HepG2 (cell line): ENCODE measurements around the gene FITM1. TPM values are rescaled to one million over a fixed set of nuclear protein-coding genes. Genes with fewer than 3 reads are reported as not detected.

Experiments used
- ADNP ChIP-seq: sonication (generic); formaldehyde crosslinking; IDR thresholded peaks from 2 replicates; pipeline ENCODE4 v1.4.0; 2020; ENCODE audit warnings: missing genetic modification reagents
- HIC2 ChIP-seq: sonication (generic); formaldehyde crosslinking; IDR thresholded peaks from 2 replicates; pipeline ENCODE4 v1.9.0; 2022; ENCODE audit warnings: low read depth, missing genetic modification reagents
- HIVEP1 ChIP-seq: sonication (generic); formaldehyde crosslinking; IDR thresholded peaks from 2 replicates; pipeline ENCODE4 v1.4.0; 2020; ENCODE audit warnings: mild to moderate bottlenecking, missing genetic modification reagents
- IKZF1 ChIP-seq: fragments of 450-650 bp; IDR thresholded peaks from 2 replicates; pipeline ENCODE4 v1.7.1; 2016
- NRL ChIP-seq: sonication (generic); formaldehyde crosslinking; IDR thresholded peaks from 2 replicates; pipeline ENCODE4 v1.5.0; 2020; ENCODE audit warnings: missing genetic modification reagents, mild to moderate bottlenecking, moderate library complexity, borderline replicate concordance
- PCBP2 ChIP-seq: fragments of 200-400 bp; formaldehyde crosslinking; optimal IDR thresholded peaks from 2 replicates; pipeline ENCODE3; 2018; ENCODE audit warnings: low read length, low read depth; ENCODE audit not compliant: poor library complexity, severe bottlenecking
- POLR2G ChIP-seq: fragments of 200-400 bp; formaldehyde crosslinking; IDR thresholded peaks from 2 replicates; pipeline ENCODE4 v1.6.1; 2018; ENCODE audit warnings: mild to moderate bottlenecking, low read depth, low read length, moderate library complexity
- RCOR2 ChIP-seq: IDR thresholded peaks from 2 replicates; pipeline ENCODE4 v1.6.1; 2016; ENCODE audit warnings: missing biosample characterization, missing genetic modification reagents
- SAFB2 ChIP-seq: sonication (generic); formaldehyde crosslinking; IDR thresholded peaks from 2 replicates; pipeline ENCODE4 v1.5.1; 2020; ENCODE audit warnings: missing genetic modification reagents, low read depth, mild to moderate bottlenecking, borderline replicate concordance
- TP53 ChIP-seq: sonication (generic); formaldehyde crosslinking; conservative IDR thresholded peaks from 2 replicates; pipeline ENCODE4 v1.4.0; 2020; ENCODE audit warnings: missing genetic modification reagents
- ZFP36L1 ChIP-seq: sonication (generic); formaldehyde crosslinking; IDR thresholded peaks from 2 replicates; pipeline ENCODE4 v1.8.0; 2022; ENCODE audit warnings: mild to moderate bottlenecking, missing genetic modification reagents, moderate library complexity
- ZFX ChIP-seq: sonication (generic); formaldehyde crosslinking; IDR thresholded peaks from 2 replicates; pipeline ENCODE4 v1.4.0; 2020; ENCODE audit warnings: mild to moderate bottlenecking, low read depth, missing genetic modification reagents, moderate library complexity
- ZNF451 ChIP-seq: sonication (generic); formaldehyde crosslinking; IDR thresholded peaks from 2 replicates; pipeline ENCODE4 v1.5.0; 2020; ENCODE audit warnings: mild to moderate bottlenecking, missing genetic modification reagents
- ZNF513 ChIP-seq: sonication (generic); formaldehyde crosslinking; conservative IDR thresholded peaks from 2 replicates; pipeline ENCODE4 v1.5.0; 2020; ENCODE audit warnings: missing genetic modification reagents
- ZNF782 ChIP-seq: sonication (generic); formaldehyde crosslinking; IDR thresholded peaks from 2 replicates; pipeline ENCODE4 v1.4.0; 2020; ENCODE audit warnings: missing genetic modification reagents, mild to moderate bottlenecking, borderline replicate concordance
- polyA plus RNA-seq, 8 experiments: library from polyadenylated mRNA; depleted of rRNA in 3 of 8; stranded (reverse) in 7 of 8; unstranded in 1 of 8; fragments of >200 nt; fragmentation: Illumina TruSeq in 4 of 8; extraction: Trizol in 4 of 8; gene quantifications; 2 replicates each; pipeline versions ENCODE4 v1.2.1 to v1.2.3, GENCODE V29; 2011 to 2016; ENCODE audit warnings: low read depth in 4 of 8, missing spikeins in 1 of 8, mixed read lengths in 1 of 8; ENCODE audit not compliant: insufficient read depth in 1 of 8
- total RNA-seq, 5 experiments: library from RNA; depleted of rRNA; stranded (reverse); fragments of >200 nt; fragmentation: Illumina TruSeq; extraction: Trizol; gene quantifications; 2 replicates each; pipeline ENCODE4 v1.2.3, GENCODE V29; 2016; ENCODE audit warnings: low read depth in 1 of 5
- TF ChIP-seq, protein P1 (sequence below): sonication (generic); formaldehyde crosslinking; IDR thresholded peaks from 2 replicates; pipeline ENCODE4 v1.5.0; 2020; ENCODE audit warnings: missing genetic modification reagents, mild to moderate bottlenecking, borderline replicate concordance

The FITM1 gene
- total and polyA plus RNA-seq, 2 of the 13 experiments (the other 11 are each of a cell fraction or from before 2014, with no cell fraction given), result 2.7 to 5.8 TPM

DNA sequence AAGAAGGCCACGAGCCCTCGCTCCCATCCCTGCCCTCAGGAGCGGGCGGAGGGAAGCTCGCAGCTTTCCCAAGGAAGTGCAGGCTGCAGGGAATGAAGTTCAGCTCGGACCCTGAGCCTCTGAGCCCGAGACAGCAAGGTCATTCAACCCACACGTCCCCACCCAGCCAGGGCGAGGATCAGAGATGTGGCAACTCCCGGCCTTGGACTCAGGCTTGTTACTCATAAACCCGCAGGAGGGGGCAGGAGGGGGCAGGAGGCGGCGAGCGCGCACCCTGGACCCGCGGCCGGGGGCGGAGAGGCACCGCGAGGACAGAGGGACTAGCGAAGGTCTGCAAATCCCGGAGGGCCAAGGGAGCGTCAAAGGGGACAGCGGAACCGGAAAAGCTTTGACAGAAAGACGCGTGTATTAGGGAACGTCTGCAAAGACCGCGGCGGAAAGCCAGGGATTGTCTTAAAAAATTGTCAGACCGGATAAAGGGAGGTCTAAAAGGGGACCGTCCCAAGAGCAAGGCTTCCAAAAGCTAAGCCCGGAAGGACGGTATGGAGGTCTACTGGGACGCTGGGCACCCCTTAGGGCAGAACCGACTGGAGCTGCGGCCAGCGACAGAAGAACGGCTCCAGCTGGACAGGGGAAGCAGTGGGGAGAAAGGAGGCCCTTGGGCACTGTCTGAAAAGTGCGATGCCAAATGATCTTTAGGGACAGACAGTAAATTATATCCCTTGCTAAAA is 16.5 kb upstream of the FITM1 start (continued):
- peak; percentile 93 for TF ChIP-seq HIC2 (CRISPR knock-in tag)
- TF ChIP-seq RCOR2 (CRISPR knock-in tag), result peak; percentile 99
- TF ChIP-seq NRL (CRISPR knock-in tag), result peak; percentile 93
- TF ChIP-seq ZNF782 (CRISPR knock-in tag), result no peak; the same call in none of the 2 replicates
- TF ChIP-seq ZFX (CRISPR knock-in tag), result peak; percentile 98
- TF ChIP-seq HIVEP1 (CRISPR knock-in tag), result peak; percentile 99
- TF ChIP-seq SAFB2 (CRISPR knock-in tag), result peak; percentile 92
- peak; percentile 95 for TF ChIP-seq POLR2G
- TF ChIP-seq PCBP2, result peak; percentile 80
- TF ChIP-seq TP53 (CRISPR knock-in tag), result peak; percentile 43; the same call in 1 of the 2 replicates
- peak; percentile 97 for TF ChIP-seq ADNP
- TF ChIP-seq IKZF1, result no peak
- TF ChIP-seq ZNF451 (CRISPR knock-in tag), result peak; percentile 99
- peak; percentile 96; the same call in 1 of the 2 replicates for TF ChIP-seq ZFP36L1 (CRISPR knock-in tag)
- TF ChIP-seq, protein P1, sequence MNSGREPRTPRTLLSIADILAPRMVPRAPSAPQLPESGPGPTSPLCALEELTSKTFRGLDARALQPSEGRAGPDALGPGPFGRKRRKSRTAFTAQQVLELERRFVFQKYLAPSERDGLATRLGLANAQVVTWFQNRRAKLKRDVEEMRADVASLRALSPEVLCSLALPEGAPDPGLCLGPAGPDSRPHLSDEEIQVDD, result peak; percentile 92
- TF ChIP-seq ZNF513 (CRISPR knock-in tag), result 0 out of 2 replicates have a peak, but pooled peaks have one; percentile 18
